Panc1 (cell line): ENCODE data around the gene ZC3H10. TPM values are rescaled to one million over a fixed set of nuclear protein-coding genes. Genes with fewer than 3 reads are reported as not detected.

Source experiments
- ATAC-seq: fragments of 200-7000 bp; cut with Tn5 transposase; 2 replicates; pipeline ENCODE4 v1.9.1; 2020; ENCODE audit warnings: mild to moderate bottlenecking, moderate library complexity
- BruUV-seq: library from RNA; stranded (reverse); fragments of 400-500 nt; replicated peaks from 2 replicates; lab custom pipeline; 2021; lab: Mats Ljungman, UMichigan
- CTCF ChIA-PET: fragments of 300-600 bp; sonication (Branson Sonifier 250); formaldehyde crosslinking; loops from one replicate; lab custom pipeline; 2022; ENCODE audit warnings: antibody characterized with exemption; lab: Charles Lee
- POLR2A ChIA-PET: fragments of 300-600 bp; sonication (Branson Sonifier 250); formaldehyde crosslinking; loops from one replicate; lab custom pipeline; 2022; ENCODE audit warnings: antibody characterized with exemption; lab: Charles Lee
- DNase-seq: peaks from one replicate; pipeline ENCODE4 v3.0.0-alpha.2; 2010; ENCODE audit warnings: low read depth, low spot score
- H3K27ac ChIP-seq: 2 replicates; pipeline ENCODE4 v1.5.1; 2011; ENCODE audit warnings: mild to moderate bottlenecking, low read length, inconsistent platforms
- H3K27me3 ChIP-seq: fragments of 200-500 bp; sonication (Bioruptor generic); 2 replicates; pipeline ENCODE4 v1.6.0; 2014; ENCODE audit warnings: low read length, inconsistent platforms; ENCODE audit not compliant: control insufficient read depth, insufficient read depth
- H3K36me3 ChIP-seq: fragments of 200-500 bp; sonication (Bioruptor generic); 2 replicates; pipeline ENCODE4 v1.5.1; 2014; ENCODE audit warnings: inconsistent platforms, mild to moderate bottlenecking, low read length, moderate library complexity; ENCODE audit not compliant: control insufficient read depth, insufficient read depth
- H3K4me1 ChIP-seq: 2 replicates; pipeline ENCODE4 v1.5.1; 2011; ENCODE audit warnings: inconsistent platforms, mild to moderate bottlenecking, low read length, moderate library complexity; ENCODE audit not compliant: control insufficient read depth, insufficient read depth
- H3K4me3 ChIP-seq, 2 experiments: 2 replicates each; pipeline ENCODE4 v1.5.1; 2011 to 2012; ENCODE audit warnings: low read depth in 2 of 2, low read length in 2 of 2, mild to moderate bottlenecking in 2 of 2, inconsistent platforms in 1 of 2, moderate library complexity in 1 of 2
- H3K9me3 ChIP-seq: fragments of 200-500 bp; sonication (Bioruptor generic); 2 replicates; pipeline ENCODE4 v1.5.1; 2014; ENCODE audit warnings: low read depth, mild to moderate bottlenecking, inconsistent platforms, low read length, moderate library complexity; ENCODE audit not compliant: control insufficient read depth, insufficient read depth
- POLR2AphosphoS5 ChIP-seq: IDR thresholded peaks from 2 replicates; pipeline ENCODE4 v1.6.1; 2012; ENCODE audit warnings: mild to moderate bottlenecking, low read depth, low read length, moderate library complexity
- SIN3A ChIP-seq: IDR thresholded peaks from 2 replicates; pipeline ENCODE4 v1.6.1; 2012; ENCODE audit warnings: low read depth, mild to moderate bottlenecking, low read length, moderate library complexity, borderline replicate concordance; ENCODE audit not compliant: insufficient read depth
- TCF7L2 ChIP-seq: IDR thresholded peaks from 2 replicates; pipeline ENCODE4 v1.6.1; 2011; ENCODE audit warnings: mild to moderate bottlenecking, low read depth, low read length, inconsistent platforms
- in situ Hi-C: cut with HindIII; loops from 2 replicates; pipeline ENCODE4 v1.10.0; 2016; ENCODE audit warnings: low sequenced_read_pairs, low pct_unique_long_range_greater_than_20kb
- intact Hi-C: fragments of 100-400 bp; cut with micrococcal nuclease; formaldehyde crosslinking; loops from one replicate; pipeline ENCODE4 v1.10.0; 2022; ENCODE audit not compliant: unreplicated experiment
- total RNA-seq: library from RNA; stranded (reverse); gene quantifications from one replicate; pipeline ENCODE4 v1.2.1, GENCODE V29; 2021; ENCODE audit not compliant: unreplicated experiment
- TF ChIP-seq, protein P1 (sequence below), 2 experiments: IDR thresholded peaks; 2 replicates each; pipeline ENCODE4 v1.6.1; 2011 to 2012; ENCODE audit warnings: low read depth in 2 of 2, control low read depth in 1 of 2, low read length in 1 of 2, mild to moderate bottlenecking in 1 of 2, moderate library complexity in 1 of 2; ENCODE audit not compliant: insufficient read depth in 1 of 2
- TF ChIP-seq, protein P2 (sequence below): fragments of 450-650 bp; IDR thresholded peaks from 2 replicates; pipeline ENCODE4 v1.5.1; 2017; ENCODE audit warnings: mild to moderate bottlenecking

Gene ZC3H10
- total RNA-seq, 1 experiment from 2014 or later: 6.0 TPM

DNA sequence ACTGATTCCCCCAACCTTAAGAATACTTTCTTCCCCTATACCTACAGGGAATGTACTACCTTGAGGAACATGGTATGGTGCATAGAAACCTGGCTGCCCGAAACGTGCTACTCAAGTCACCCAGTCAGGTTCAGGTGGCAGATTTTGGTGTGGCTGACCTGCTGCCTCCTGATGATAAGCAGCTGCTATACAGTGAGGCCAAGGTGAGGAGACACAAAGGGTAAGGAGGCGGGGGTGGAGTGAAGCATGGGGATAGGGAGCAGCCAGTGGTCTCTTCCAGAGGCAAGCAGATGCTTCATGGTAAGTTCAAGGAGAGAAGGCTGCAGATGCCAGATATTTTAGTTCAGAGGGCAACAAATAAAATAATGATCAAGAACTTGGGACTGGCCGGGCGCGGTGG is 20.3 kb upstream of the ZC3H10 start:
- POLR2A ChIA-PET: interaction anchor here (0.6 kb wide), 1 partner anchor 94 kb away, joined by 3 read pairs; no protein-coding TSS in a partner anchor
- ATAC-seq (no peak), DNase-seq (no peak)
- TF ChIP-seq, protein P1, sequence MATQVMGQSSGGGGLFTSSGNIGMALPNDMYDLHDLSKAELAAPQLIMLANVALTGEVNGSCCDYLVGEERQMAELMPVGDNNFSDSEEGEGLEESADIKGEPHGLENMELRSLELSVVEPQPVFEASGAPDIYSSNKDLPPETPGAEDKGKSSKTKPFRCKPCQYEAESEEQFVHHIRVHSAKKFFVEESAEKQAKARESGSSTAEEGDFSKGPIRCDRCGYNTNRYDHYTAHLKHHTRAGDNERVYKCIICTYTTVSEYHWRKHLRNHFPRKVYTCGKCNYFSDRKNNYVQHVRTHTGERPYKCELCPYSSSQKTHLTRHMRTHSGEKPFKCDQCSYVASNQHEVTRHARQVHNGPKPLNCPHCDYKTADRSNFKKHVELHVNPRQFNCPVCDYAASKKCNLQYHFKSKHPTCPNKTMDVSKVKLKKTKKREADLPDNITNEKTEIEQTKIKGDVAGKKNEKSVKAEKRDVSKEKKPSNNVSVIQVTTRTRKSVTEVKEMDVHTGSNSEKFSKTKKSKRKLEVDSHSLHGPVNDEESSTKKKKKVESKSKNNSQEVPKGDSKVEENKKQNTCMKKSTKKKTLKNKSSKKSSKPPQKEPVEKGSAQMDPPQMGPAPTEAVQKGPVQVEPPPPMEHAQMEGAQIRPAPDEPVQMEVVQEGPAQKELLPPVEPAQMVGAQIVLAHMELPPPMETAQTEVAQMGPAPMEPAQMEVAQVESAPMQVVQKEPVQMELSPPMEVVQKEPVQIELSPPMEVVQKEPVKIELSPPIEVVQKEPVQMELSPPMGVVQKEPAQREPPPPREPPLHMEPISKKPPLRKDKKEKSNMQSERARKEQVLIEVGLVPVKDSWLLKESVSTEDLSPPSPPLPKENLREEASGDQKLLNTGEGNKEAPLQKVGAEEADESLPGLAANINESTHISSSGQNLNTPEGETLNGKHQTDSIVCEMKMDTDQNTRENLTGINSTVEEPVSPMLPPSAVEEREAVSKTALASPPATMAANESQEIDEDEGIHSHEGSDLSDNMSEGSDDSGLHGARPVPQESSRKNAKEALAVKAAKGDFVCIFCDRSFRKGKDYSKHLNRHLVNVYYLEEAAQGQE (IDR thresholded peaks at IDR 0.05; ENCODE audit: insufficient read depth in 1 of 2, low read depth in 2 of 2, low read length in 1 of 2): no peak
- TF ChIP-seq TCF7L2: no peak
- in situ Hi-C loops (no loop called here), intact Hi-C loops (no loop called here)
- no peaks in the 10 kb centered on the region for H3K9me3 ChIP-seq
- no peaks in the 10 kb centered on the region for H3K36me3 ChIP-seq
- no peaks in the 10 kb centered on the region; the same call in 1 of the 2 replicates for H3K27me3 ChIP-seq
- no peaks in the 10 kb centered on the region for H3K4me1 ChIP-seq
- no TSS peak for BruUV-seq
- CTCF ChIA-PET: interaction anchor here (0.7 kb wide), 2 partner anchors 12 to 101 kb away, joined by 3 to 7 read pairs; no protein-coding TSS in a partner anchor
- H3K27ac ChIP-seq: no peak overlapping the region
- H3K4me3 ChIP-seq: no peak overlapping the region

DNA sequence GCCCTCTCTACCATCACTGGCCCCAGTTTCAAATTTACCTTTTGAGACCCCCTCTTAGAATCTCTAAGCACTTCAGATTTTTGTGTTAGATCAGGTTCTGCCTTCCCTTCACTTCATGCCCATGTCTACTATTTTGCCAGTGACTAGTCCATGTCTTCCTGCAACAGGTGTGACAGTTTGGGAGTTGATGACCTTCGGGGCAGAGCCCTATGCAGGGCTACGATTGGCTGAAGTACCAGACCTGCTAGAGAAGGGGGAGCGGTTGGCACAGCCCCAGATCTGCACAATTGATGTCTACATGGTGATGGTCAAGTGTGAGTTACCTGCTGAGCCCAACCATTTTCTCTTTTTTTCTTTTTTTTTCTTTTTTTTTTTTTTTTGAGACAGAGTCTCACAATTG is 19.5 kb upstream of the ZC3H10 start:
- no peaks in the 10 kb centered on the region; the same call in 1 of the 2 replicates for H3K27me3 ChIP-seq
- TF ChIP-seq SIN3A: no peak
- TF ChIP-seq POLR2AphosphoS5: no peak
- TF ChIP-seq TCF7L2: no peak
- TF ChIP-seq, protein P1 (IDR thresholded peaks at IDR 0.05; ENCODE audit: insufficient read depth in 1 of 2, low read depth in 2 of 2, low read length in 1 of 2): no peak
- TF ChIP-seq, protein P2, sequence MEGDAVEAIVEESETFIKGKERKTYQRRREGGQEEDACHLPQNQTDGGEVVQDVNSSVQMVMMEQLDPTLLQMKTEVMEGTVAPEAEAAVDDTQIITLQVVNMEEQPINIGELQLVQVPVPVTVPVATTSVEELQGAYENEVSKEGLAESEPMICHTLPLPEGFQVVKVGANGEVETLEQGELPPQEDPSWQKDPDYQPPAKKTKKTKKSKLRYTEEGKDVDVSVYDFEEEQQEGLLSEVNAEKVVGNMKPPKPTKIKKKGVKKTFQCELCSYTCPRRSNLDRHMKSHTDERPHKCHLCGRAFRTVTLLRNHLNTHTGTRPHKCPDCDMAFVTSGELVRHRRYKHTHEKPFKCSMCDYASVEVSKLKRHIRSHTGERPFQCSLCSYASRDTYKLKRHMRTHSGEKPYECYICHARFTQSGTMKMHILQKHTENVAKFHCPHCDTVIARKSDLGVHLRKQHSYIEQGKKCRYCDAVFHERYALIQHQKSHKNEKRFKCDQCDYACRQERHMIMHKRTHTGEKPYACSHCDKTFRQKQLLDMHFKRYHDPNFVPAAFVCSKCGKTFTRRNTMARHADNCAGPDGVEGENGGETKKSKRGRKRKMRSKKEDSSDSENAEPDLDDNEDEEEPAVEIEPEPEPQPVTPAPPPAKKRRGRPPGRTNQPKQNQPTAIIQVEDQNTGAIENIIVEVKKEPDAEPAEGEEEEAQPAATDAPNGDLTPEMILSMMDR: no peak
- in situ Hi-C loops: no loop called here
- peaks cover 7% of the 10 kb centered on the region for H3K4me1 ChIP-seq
- no peaks in the 10 kb centered on the region for H3K36me3 ChIP-seq
- DNase-seq (no peak), ATAC-seq (no peak)
- CTCF ChIA-PET: interaction anchor here (0.7 kb wide), 1 partner anchor 102 kb away, joined by 3 read pairs; no protein-coding TSS in a partner anchor
- BruUV-seq: no TSS peak
- intact Hi-C loops: no loop called here
- H3K4me3 ChIP-seq: no peak overlapping the region
- POLR2A ChIA-PET: interaction anchor here (0.7 kb wide), 1 partner anchor 17 kb away, joined by 6 read pairs; no protein-coding TSS in a partner anchor
- no peaks in the 10 kb centered on the region for H3K9me3 ChIP-seq
- H3K27ac ChIP-seq: no peak overlapping the region
